Spleen (tissue), 11 donors: ENCODE results near the gene HEG1. TPM values are rescaled to one million over a fixed set of nuclear protein-coding genes. Genes with fewer than 3 reads are reported as not detected.

Experiments
- DNase-seq: peaks from one replicate; pipeline ENCODE4 v3.0.0-alpha.2; 2020
- H3K27ac ChIP-seq, 8 donors: fragments of 200-600 bp; sonication (generic) in 7 of 8; 1 replicate in 4 of 8; 2 replicates in 4 of 8; pipeline versions ENCODE4 v1.5.0 to v1.8.0; 2016 to 2021; ENCODE audit warnings: inconsistent platforms in 4 of 8, mild to moderate bottlenecking in 4 of 8, moderate library complexity in 1 of 8
- H3K27me3 ChIP-seq, 7 donors: fragments of 200-600 bp; sonication (generic) in 6 of 7; replicated peaks in 1 of 7; 1 replicate in 4 of 7; 2 replicates in 3 of 7; pipeline versions ENCODE4 v1.5.0 to v1.8.0; 2016 to 2021; ENCODE audit warnings: inconsistent platforms in 3 of 7, mild to moderate bottlenecking in 1 of 7
- H3K36me3 ChIP-seq, 6 donors: fragments of 200-600 bp; sonication (generic) in 5 of 6; 1 replicate in 4 of 6; 2 replicates in 2 of 6; pipeline versions ENCODE4 v1.5.0 to v1.8.0; 2016 to 2021; ENCODE audit warnings: inconsistent platforms in 2 of 6
- H3K4me1 ChIP-seq, 6 donors: fragments of 200-600 bp; sonication (generic) in 5 of 6; 1 replicate in 3 of 6; 2 replicates in 3 of 6; pipeline versions ENCODE4 v1.5.0 to v1.8.0; 2016 to 2021; ENCODE audit warnings: inconsistent platforms in 3 of 6
- H3K4me3 ChIP-seq, 8 donors: fragments of 200-600 bp; sonication (generic) in 7 of 8; 1 replicate in 4 of 8; 2 replicates in 4 of 8; pipeline versions ENCODE4 v1.5.0 to v1.8.0; 2016 to 2021; ENCODE audit warnings: inconsistent platforms in 4 of 8, mild to moderate bottlenecking in 4 of 8, moderate library complexity in 2 of 8
- H3K9me3 ChIP-seq, 8 donors: fragments of 200-600 bp; sonication (generic) in 7 of 8; 1 replicate in 4 of 8; 2 replicates in 4 of 8; pipeline versions ENCODE4 v1.5.0 to v1.8.0; 2016 to 2021; ENCODE audit warnings: inconsistent platforms in 4 of 8
- POLR2A ChIP-seq, 3 donors: fragments of 450-650 bp; IDR thresholded peaks; one replicate each; pipeline ENCODE4 v1.5.1; 2017; ENCODE audit warnings: antibody characterized with exemption in 3 of 3, mild to moderate bottlenecking in 1 of 3
- POLR2AphosphoS5 ChIP-seq, 3 donors: sonication (generic); formaldehyde crosslinking; IDR thresholded peaks; one replicate each; pipeline ENCODE4 v1.5.1; 2017; ENCODE audit warnings: antibody characterized with exemption in 3 of 3
- WGBS, 5 donors: extraction: QIAGEN DNeasy Blood & Tissue Kit in 3 of 5; methylation state at CpG; one replicate each; pipeline versions ENCODE4 v1.1.5 to v1.1.7; 2013 to 2018; 5-methylcytosine and 5-hydroxymethylcytosine counted together
- intact Hi-C: fragments of 100-400 bp; cut with DNase I; formaldehyde crosslinking; loops from one replicate; pipeline ENCODE4 v1.15.0; 2023; ENCODE audit warnings: low total_unique reads
- polyA plus RNA-seq, 3 donors: library from polyadenylated mRNA; stranded (reverse); fragments of 200-250 nt; gene quantifications; one replicate each; pipeline ENCODE4 v1.2.1, GENCODE V29; 2013
- total RNA-seq, 7 donors: library from RNA; depleted of rRNA in 3 of 7; stranded (reverse); fragments of >200 nt in 3 of 7; fragmentation: NEBNext Ultra II Directional in 4 of 7; extraction: Animal tissue kit (Norgen Biotek cat#: 25700) in 4 of 7; gene quantifications; one replicate each; pipeline versions ENCODE4 v1.1.0 to v1.2.1, GENCODE V29; 2016 to 2021
- TF ChIP-seq, protein P1 (sequence below), 11 experiments: fragments of 200-600 bp in 7 of 11; fragments of 450-650 bp in 4 of 11; sonication (generic) in 4 of 11; IDR thresholded peaks in 8 of 11; conservative IDR thresholded peaks in 3 of 11; 1 replicate in 7 of 11; 2 replicates in 4 of 11; pipeline versions ENCODE4 v1.4.0 to v1.8.0; 2016 to 2021; ENCODE audit warnings: antibody characterized with exemption in 11 of 11, inconsistent platforms in 4 of 11, mild to moderate bottlenecking in 1 of 11
- donor health status: healthy with polysubstance abuse.
- donor health status: DM: no; HTN: no; CAD: no; lungs with moderate emphysema.
- donor health status: DM: no; HTN: no; CAD: no.
- donor health status: Bipolar disorder and iron deficiency.
- donor health status: healthy.
- donor health status: DM: no; HTN: no; CAD: no.
- donor health status: DM: yes; HTN: yes; CAD: no.

HEG1 gene
- total and polyA plus RNA-seq, 10 donors, result 3.1 to 87.9 (median 64.7) TPM

DNA sequence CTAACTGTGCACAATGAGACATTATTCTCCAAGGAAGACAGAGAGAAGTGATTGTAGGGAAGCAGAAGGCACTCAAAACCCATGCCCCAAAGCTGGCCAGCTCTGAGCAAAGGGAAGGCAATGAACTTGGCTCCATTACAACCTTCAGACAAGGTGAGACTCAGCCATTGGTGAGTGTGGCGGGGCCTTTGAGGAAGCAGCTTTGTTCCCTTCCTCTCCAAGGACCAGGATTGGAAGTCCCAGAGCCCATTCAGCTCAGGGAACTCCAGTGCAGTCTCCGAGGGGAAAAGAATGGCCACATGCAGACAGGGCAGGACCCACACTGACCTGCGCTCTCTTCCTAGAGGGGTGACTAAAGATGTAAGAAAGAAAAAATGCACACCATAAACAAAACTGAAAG lies 23.1 kb downstream of the HEG1 start:
- H3K4me3 ChIP-seq, result no peak overlapping the region
- H3K27me3 ChIP-seq, result no peaks in the 10 kb centered on the region
- TF ChIP-seq, protein P1, sequence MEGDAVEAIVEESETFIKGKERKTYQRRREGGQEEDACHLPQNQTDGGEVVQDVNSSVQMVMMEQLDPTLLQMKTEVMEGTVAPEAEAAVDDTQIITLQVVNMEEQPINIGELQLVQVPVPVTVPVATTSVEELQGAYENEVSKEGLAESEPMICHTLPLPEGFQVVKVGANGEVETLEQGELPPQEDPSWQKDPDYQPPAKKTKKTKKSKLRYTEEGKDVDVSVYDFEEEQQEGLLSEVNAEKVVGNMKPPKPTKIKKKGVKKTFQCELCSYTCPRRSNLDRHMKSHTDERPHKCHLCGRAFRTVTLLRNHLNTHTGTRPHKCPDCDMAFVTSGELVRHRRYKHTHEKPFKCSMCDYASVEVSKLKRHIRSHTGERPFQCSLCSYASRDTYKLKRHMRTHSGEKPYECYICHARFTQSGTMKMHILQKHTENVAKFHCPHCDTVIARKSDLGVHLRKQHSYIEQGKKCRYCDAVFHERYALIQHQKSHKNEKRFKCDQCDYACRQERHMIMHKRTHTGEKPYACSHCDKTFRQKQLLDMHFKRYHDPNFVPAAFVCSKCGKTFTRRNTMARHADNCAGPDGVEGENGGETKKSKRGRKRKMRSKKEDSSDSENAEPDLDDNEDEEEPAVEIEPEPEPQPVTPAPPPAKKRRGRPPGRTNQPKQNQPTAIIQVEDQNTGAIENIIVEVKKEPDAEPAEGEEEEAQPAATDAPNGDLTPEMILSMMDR (IDR thresholded peaks at IDR 0.05 in 8 of 11, conservative IDR thresholded peaks at IDR 0.05 in 3 of 11), result no peak
- TF ChIP-seq POLR2AphosphoS5 (IDR thresholded peaks at IDR 0.05) (no peak), POLR2A (IDR thresholded peaks at IDR 0.05) (no peak)
- DNase-seq, result no peak
- peaks cover 0 to 21% (median 14%) of the 10 kb centered on the region in 6 donors for H3K36me3 ChIP-seq
- 79 to 88% (median 84%) methylated on average over 3 of the region's 3 CpGs for WGBS, 5 donors
- peaks cover 0 to 25% (median 14%) of the 10 kb centered on the region in 8 donors for H3K9me3 ChIP-seq
- H3K27ac ChIP-seq, result peak overlapping the region in 6 of 8 donors; percentile 21 to 69 (median 53)
- H3K4me1 ChIP-seq, result peaks cover 3 to 41% (median 18%) of the 10 kb centered on the region in 6 donors
- intact Hi-C loops, result no loop called here

DNA sequence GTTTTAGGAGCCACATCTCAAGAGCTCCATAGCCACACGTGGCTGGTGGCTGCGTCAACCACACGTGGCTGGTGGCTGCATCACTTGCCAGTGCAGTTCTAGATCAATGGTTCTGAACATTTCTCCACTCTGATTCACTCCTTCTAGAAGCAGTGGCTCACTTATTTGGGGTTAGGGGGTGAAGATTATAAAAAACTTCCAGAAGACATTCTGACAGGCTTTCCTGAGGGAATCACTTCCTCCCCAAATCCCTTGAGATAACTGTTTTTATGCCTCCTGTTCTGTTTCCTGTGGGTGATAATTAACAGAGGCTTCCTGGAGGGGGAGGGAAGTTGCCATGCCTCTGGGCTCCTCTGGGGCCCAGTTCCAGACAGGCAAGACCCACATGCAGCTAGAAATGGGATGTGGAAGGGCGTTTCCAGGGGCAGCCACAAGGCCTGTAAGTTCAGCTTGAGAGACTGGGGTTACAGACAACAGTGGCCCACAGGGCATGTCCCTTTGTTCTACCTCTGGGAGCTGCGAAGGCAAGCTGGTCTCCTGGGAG lies 23.6 kb downstream of the HEG1 start:
- peak overlapping the region in 6 of 8 donors; percentile 21 to 69 (median 53) for H3K27ac ChIP-seq
- intact Hi-C loops, result no loop called here

DNA sequence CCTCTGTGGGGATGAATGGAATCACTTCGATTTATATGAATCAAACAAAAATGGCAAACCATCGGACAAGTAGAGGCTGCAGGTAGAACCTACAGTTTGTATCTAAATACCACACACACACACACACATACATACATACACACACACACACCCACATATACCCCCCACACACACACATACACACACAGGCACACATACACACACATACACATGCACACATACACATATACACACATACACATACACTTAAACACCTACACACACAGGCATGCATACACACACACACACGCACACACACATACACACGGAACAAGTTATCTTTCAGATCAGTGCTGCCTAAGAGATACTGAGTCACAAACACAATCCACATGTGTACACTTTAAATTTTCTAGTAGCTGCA lies 24.3 kb downstream of the HEG1 start:
- peaks cover 0 to 32% (median 25%) of the 10 kb centered on the region in 6 donors for H3K36me3 ChIP-seq
- peaks cover 0 to 25% (median 14%) of the 10 kb centered on the region in 8 donors for H3K9me3 ChIP-seq
- H3K4me3 ChIP-seq, result no peak overlapping the region
- intact Hi-C loops, result no loop called here
- TF ChIP-seq POLR2AphosphoS5 (IDR thresholded peaks at IDR 0.05), result no peak
- TF ChIP-seq, protein P1 (IDR thresholded peaks at IDR 0.05 in 8 of 11, conservative IDR thresholded peaks at IDR 0.05 in 3 of 11), result no peak
- no peak for TF ChIP-seq POLR2A (IDR thresholded peaks at IDR 0.05)
- WGBS, 5 donors, result 80 to 94% (median 87%) methylated on average over 4 of the region's 4 CpGs
- H3K4me1 ChIP-seq, result peaks cover under 1 to 31% (median 15%) of the 10 kb centered on the region in 6 donors
- DNase-seq, result no peak
- no peaks in the 10 kb centered on the region for H3K27me3 ChIP-seq
- peak overlapping the region in 3 of 8 donors; percentile 55 to 69 (median 60) for H3K27ac ChIP-seq

More for the DNA sequence above, 23.6 kb downstream of the HEG1 start:
- no peak for TF ChIP-seq POLR2A (IDR thresholded peaks at IDR 0.05)
- TF ChIP-seq, protein P1 (IDR thresholded peaks at IDR 0.05 in 8 of 11, conservative IDR thresholded peaks at IDR 0.05 in 3 of 11), result peak in 4 of 11 experiments; percentile 14 to 30 (median 24)
- TF ChIP-seq POLR2AphosphoS5 (IDR thresholded peaks at IDR 0.05), result peak in 2 of 3 donors; percentile 23 to 47
- Histone ChIP-seq H3K9me3 (peaks cover 0 to 25% (median 14%) of the 10 kb centered on the region in 8 donors), H3K27me3 (no peaks in the 10 kb centered on the region), H3K4me3 (no peak overlapping the region), H3K36me3 (peaks cover 0 to 26% (median 19%) of the 10 kb centered on the region in 6 donors), H3K4me1 (peaks cover 3 to 36% (median 15%) of the 10 kb centered on the region in 6 donors)
- WGBS, 5 donors, result 40 to 58% (median 56%) methylated on average over 5 of the region's 5 CpGs
- no peak for DNase-seq

DNA sequence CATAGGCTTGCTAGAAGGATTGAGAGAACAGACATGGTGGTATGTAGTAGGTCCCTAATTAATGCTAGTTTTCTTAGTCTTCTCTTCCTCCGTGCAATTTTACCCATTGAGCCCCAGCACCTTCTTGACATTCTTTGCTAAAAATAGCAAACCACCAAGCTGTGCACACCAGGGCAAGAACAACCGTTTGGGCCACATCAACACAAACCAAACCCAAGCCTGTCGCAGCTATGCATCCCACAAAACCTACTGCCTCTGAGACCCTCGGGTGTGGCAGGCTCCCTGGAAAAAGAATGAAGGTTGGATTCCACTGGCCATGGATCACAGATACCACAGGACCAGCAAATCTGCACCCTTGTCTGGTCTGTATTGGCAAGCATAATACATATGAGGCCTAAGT lies 27.1 kb downstream of the HEG1 start:
- Histone ChIP-seq H3K4me1 (peaks cover 9 to 51% (median 30%) of the 10 kb centered on the region in 6 donors), H3K27ac (no peak overlapping the region), H3K36me3 (peaks cover 0 to 56% (median 33%) of the 10 kb centered on the region in 6 donors), H3K4me3 (no peak overlapping the region), H3K9me3 (no peaks in the 10 kb centered on the region), H3K27me3 (no peaks in the 10 kb centered on the region)
- TF ChIP-seq, protein P1 (IDR thresholded peaks at IDR 0.05 in 8 of 11, conservative IDR thresholded peaks at IDR 0.05 in 3 of 11), result no peak
- TF ChIP-seq POLR2A (IDR thresholded peaks at IDR 0.05) (no peak), POLR2AphosphoS5 (IDR thresholded peaks at IDR 0.05) (no peak)
- WGBS, 5 donors, result 65 to 81% (median 80%) methylated on average over 4 of the region's 4 CpGs
- intact Hi-C loops, result no loop called here
- DNase-seq, result no peak
